Measurements from ENCODE around the gene GPR35.
"Not testable (repeated sequence)": the region's sequence is repeated elsewhere in the genome, so short reads cannot be mapped to it uniquely, and the experiment has no call there.

Gene GPR35

DNA sequence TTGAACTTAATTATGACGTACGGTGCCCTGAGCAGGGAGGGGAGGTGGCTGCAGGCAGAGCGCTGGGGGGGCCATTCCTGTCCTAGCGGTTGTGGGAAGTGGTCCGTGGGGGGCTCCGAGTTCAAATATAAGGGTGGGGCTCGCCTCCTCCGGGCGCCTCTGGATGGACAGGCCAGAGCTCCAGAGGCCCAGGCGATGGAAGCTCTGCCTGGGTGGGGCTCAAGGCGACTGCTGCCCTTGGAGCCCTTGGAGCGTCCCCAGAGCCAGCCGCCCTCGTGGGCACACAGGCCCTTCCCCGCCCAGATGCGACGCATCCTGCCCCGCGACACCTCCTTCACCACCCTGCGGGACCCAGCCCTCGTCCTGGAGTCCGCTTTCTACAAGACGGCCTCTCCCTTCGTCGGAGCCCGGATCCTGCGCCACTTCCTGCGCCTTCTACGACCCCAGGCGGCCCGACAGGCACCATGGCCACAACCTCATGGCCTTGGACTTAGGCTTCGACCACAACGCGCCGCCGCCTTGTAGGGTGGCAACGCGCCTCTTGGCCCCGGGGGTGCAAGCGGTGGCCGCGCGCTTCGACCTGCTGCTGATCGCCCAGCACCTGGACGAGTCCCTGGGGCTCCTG, 46.9 kb downstream of the GPR35 start:
- 93% methylated on average over 44 to 45 of the region's 46 CpGs for WGBS, 2 experiments (ENCODE audit: insufficient coverage in 2 of 2)
- no peak overlapping the region for H3K27ac ChIP-seq (ENCODE audit: low read depth, low read length, severe bottlenecking)

GRCh38 chr2:240672701-240673190, 47.5 kb downstream of the GPR35 start:
- H3K36me3 ChIP-seq (ENCODE audit: control insufficient read depth, insufficient read depth, low read length) = no peaks in the 10 kb centered on the region
- no peaks in the 10 kb centered on the region for H3K4me1 ChIP-seq (ENCODE audit: control insufficient read depth, insufficient read depth, low read length, poor library complexity, severe bottlenecking)
- WGBS, 2 experiments (ENCODE audit: insufficient coverage in 2 of 2) = 81 to 84% methylated on average over 39 to 55 of the region's 55 CpGs
- no peak overlapping the region for H3K27ac ChIP-seq (ENCODE audit: low read depth, low read length, severe bottlenecking)
- no peak overlapping the region for H3K4me3 ChIP-seq (ENCODE audit: extremely low read depth, insufficient read depth, low read length, poor library complexity, severe bottlenecking)
- H3K9me3 ChIP-seq (ENCODE audit: control insufficient read depth, low read length) = no peaks in the 10 kb centered on the region

More for the DNA sequence above, 46.9 kb downstream of the GPR35 start:
- no peaks in the 10 kb centered on the region for H3K4me1 ChIP-seq (ENCODE audit: control insufficient read depth, insufficient read depth, low read length, poor library complexity, severe bottlenecking)
- H3K9me3 ChIP-seq (ENCODE audit: control insufficient read depth, low read length) = no peaks in the 10 kb centered on the region
- no peaks in the 10 kb centered on the region for H3K36me3 ChIP-seq (ENCODE audit: control insufficient read depth, insufficient read depth, low read length)
- H3K4me3 ChIP-seq (ENCODE audit: extremely low read depth, insufficient read depth, low read length, poor library complexity, severe bottlenecking) = no peak overlapping the region

- not testable (repeated sequence) for H3K9me3 ChIP-seq (ENCODE audit: control insufficient read depth, low read length); H3K27ac ChIP-seq (ENCODE audit: low read depth, low read length, severe bottlenecking); H3K36me3 ChIP-seq (ENCODE audit: control insufficient read depth, insufficient read depth, low read length); H3K4me1 ChIP-seq (ENCODE audit: control insufficient read depth, insufficient read depth, low read length, poor library complexity, severe bottlenecking); H3K4me3 ChIP-seq (ENCODE audit: extremely low read depth, insufficient read depth, low read length, poor library complexity, severe bottlenecking)
- WGBS, 2 experiments (ENCODE audit: insufficient coverage in 2 of 2) = 69 to 75% methylated on average over 2 to 5 of the region's 16 CpGs
These were observed 49.3 kb downstream of the GPR35 start for GRCh38 chr2:240674461-240675184.

GRCh38 chr2:240675345-240675744, 50.1 kb downstream of the GPR35 start:
- H3K9me3 ChIP-seq (ENCODE audit: control insufficient read depth, low read length); H3K4me3 ChIP-seq (ENCODE audit: extremely low read depth, insufficient read depth, low read length, poor library complexity, severe bottlenecking); H3K27ac ChIP-seq (ENCODE audit: low read depth, low read length, severe bottlenecking); H3K36me3 ChIP-seq (ENCODE audit: control insufficient read depth, insufficient read depth, low read length); H3K4me1 ChIP-seq (ENCODE audit: control insufficient read depth, insufficient read depth, low read length, poor library complexity, severe bottlenecking): not testable (repeated sequence)
- no CpG with 5 or more reads among the region's 24 CpGs for WGBS, 2 experiments (ENCODE audit: insufficient coverage in 2 of 2)

GRCh38 chr2:240678043-240678442, 52.8 kb downstream of the GPR35 start:
- H3K27ac ChIP-seq (ENCODE audit: low read depth, low read length, severe bottlenecking); H3K4me1 ChIP-seq (ENCODE audit: control insufficient read depth, insufficient read depth, low read length, poor library complexity, severe bottlenecking); H3K36me3 ChIP-seq (ENCODE audit: control insufficient read depth, insufficient read depth, low read length); H3K4me3 ChIP-seq (ENCODE audit: extremely low read depth, insufficient read depth, low read length, poor library complexity, severe bottlenecking); H3K9me3 ChIP-seq (ENCODE audit: control insufficient read depth, low read length): not testable (repeated sequence)
- no CpG with 5 or more reads among the region's 14 CpGs for WGBS, 2 experiments (ENCODE audit: insufficient coverage in 2 of 2)

DNA sequence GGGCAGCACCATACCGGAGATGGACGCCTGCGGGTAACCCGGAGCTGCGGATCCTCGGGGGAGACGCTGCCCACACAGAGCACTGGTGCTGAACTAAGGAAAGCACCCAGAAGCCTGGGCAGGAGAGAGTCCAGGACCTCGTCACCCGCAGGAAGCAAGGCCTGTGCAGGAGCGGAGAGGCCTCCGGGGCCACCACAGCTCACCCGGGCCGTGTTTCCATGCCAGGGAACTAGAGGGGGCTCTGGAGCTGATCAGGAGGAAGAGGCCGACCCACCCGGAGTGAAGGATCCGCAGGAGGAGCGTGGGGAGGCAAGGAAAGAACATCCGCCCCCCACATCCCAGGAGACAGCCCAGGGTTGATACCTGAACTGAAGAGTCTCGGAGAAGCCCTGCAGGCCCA, 53.6 kb downstream of the GPR35 start:
- not testable (repeated sequence) for H3K4me1 ChIP-seq (ENCODE audit: control insufficient read depth, insufficient read depth, low read length, poor library complexity, severe bottlenecking); H3K27ac ChIP-seq (ENCODE audit: low read depth, low read length, severe bottlenecking); H3K36me3 ChIP-seq (ENCODE audit: control insufficient read depth, insufficient read depth, low read length); H3K4me3 ChIP-seq (ENCODE audit: extremely low read depth, insufficient read depth, low read length, poor library complexity, severe bottlenecking); H3K9me3 ChIP-seq (ENCODE audit: control insufficient read depth, low read length)
- WGBS, 2 experiments (ENCODE audit: insufficient coverage in 2 of 2) = no CpG with 5 or more reads among the region's 19 CpGs

DNA sequence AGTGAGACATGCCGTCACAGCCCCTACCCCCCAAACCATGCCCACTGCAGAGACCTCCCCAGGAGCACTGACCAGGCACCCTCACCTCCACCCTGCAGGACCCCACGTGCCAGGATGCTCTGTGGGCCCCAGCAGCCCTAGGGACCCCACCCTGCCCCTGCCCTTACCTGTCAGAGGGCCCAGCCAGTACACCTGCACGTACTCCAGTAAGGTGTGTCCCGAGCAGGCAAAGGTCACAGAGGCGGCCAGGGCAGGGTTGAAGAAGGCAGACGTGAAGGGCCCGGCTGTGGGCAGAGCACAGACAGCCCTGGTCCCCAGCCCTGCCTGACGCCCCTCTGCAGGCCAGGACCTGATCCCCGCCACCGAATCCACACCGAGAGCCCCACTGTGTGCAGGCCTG, 54.9 kb downstream of the GPR35 start:
- H3K9me3 ChIP-seq (ENCODE audit: control insufficient read depth, low read length); H3K4me3 ChIP-seq (ENCODE audit: extremely low read depth, insufficient read depth, low read length, poor library complexity, severe bottlenecking); H3K36me3 ChIP-seq (ENCODE audit: control insufficient read depth, insufficient read depth, low read length); H3K4me1 ChIP-seq (ENCODE audit: control insufficient read depth, insufficient read depth, low read length, poor library complexity, severe bottlenecking); H3K27ac ChIP-seq (ENCODE audit: low read depth, low read length, severe bottlenecking): not testable (repeated sequence)
- no CpG with 5 or more reads among the region's 11 CpGs for WGBS, 2 experiments (ENCODE audit: insufficient coverage in 2 of 2)
